GM12872 (cell line): ENCODE data around the gene IP6K1.

Experiments
- TF ChIP-seq, protein P1 (sequence below): IDR thresholded peaks from 3 replicates; pipeline ENCODE4 v1.5.1; 2011; ENCODE audit warnings: low read depth, mild to moderate bottlenecking, low read length, moderate library complexity; ENCODE audit not compliant: insufficient read depth

The IP6K1 gene

DNA sequence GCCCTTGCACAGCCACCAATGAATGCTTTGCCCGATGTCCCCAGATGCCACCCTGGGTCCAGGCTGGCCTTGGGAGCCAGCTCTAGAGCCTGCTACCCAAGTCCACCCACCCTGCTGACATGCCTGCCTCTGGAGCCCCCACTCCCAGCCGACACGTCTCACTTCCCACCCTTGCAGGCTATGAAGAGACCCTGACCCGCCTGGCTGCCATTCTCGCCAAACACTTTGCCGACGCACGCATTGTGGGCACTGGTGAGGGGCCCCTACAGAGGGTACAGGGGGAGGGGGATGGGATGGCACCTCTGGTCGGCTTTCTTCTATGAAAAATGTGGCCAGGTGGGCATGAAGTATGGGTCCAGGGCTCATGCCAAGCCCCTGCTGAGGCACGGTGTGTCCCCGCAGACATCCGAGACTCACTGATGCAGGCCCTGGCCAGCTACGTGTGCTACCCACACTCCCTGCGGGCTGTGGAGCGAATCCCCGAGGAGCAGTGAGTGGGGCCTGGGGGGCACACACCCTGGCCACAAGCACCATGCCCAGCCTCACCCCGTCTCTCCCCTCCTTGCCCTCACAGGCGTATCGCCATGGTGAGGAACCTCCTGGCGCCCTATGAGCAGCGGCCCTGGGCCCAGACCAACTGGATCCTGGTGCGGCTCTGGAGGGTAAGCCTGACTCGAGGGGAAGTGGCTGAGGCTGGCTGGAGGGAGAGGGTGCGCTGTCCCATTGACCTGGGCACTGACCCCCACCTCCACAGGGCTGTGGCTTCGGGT, 72.8 kb downstream of the IP6K1 start:
- TF ChIP-seq, protein P1, sequence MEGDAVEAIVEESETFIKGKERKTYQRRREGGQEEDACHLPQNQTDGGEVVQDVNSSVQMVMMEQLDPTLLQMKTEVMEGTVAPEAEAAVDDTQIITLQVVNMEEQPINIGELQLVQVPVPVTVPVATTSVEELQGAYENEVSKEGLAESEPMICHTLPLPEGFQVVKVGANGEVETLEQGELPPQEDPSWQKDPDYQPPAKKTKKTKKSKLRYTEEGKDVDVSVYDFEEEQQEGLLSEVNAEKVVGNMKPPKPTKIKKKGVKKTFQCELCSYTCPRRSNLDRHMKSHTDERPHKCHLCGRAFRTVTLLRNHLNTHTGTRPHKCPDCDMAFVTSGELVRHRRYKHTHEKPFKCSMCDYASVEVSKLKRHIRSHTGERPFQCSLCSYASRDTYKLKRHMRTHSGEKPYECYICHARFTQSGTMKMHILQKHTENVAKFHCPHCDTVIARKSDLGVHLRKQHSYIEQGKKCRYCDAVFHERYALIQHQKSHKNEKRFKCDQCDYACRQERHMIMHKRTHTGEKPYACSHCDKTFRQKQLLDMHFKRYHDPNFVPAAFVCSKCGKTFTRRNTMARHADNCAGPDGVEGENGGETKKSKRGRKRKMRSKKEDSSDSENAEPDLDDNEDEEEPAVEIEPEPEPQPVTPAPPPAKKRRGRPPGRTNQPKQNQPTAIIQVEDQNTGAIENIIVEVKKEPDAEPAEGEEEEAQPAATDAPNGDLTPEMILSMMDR = no peak

DNA sequence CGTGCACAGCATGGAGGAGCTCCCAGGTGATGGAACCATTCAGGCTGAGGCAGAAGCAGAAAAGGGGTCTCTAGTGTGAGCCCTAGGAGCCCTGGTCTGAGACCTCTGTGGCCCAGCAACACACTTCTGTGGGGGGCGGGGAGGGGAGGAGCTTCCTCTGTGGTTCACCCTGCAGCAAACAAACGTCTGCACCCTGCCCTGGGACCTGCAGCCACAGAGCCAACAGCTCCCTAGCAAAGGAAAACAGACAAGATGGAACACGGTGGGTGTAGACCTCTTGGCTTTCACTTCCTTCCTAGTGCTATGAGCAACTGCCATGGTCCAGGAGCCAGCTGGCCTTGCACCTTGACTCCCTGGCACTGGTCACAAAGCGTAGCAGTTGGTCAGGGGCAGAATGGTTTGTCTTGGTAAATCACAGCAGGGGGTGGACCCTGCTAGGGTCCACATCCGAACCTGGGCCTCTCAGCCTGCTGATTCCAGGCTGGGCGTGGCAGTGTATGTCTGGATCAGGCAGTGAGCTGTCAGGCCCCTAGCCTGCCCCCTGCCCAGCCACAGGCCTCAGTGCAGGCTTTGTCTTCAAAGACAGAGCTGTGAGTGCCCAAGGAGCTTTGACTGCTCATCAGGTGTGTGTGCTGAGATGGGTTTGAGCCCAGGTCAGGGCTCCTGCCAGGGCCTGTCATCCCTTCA, 73.6 kb downstream of the IP6K1 start:
- TF ChIP-seq, protein P1 = no peak

DNA sequence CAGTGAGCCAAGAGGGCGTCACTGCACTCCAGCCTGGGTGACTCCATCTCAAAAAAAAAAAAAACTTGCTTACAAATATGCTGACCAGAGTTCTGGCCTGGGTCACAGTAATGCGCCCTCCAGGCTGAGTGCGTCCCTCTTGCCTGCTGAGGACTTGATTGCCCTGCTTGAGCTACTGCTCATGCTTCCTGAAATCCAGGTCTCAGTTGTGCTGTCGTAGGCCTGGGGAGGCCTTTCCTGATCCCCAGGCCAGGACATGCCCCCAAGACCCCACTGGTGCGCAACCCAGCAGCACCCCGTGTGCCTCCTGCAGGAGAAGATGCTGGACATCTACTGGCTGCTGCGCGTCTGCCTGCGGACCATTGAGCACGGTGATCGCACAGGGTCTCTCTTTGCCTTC, 74.2 kb downstream of the IP6K1 start:
- TF ChIP-seq, protein P1 = no peak

DNA sequence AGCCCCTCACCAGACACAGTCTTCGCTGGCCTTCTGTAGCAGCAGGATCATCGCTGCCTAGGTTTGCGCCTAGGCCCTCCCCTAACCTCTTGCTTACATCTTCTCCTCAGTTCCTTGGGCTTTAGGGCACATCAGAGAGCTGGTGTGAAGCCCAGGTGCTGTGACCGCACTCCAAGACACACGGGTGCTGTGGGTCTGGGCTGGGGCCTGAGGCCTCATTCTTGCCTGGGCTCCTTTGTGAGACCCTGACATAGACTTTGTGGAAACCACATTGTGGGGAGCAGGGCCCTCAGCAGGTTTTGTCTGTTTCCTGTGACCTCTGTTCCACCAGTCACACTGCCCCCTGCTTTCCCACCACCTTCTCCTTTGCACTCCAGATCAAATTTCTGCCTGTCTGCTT, 74.9 kb downstream of the IP6K1 start:
- TF ChIP-seq, protein P1 = no peak

DNA sequence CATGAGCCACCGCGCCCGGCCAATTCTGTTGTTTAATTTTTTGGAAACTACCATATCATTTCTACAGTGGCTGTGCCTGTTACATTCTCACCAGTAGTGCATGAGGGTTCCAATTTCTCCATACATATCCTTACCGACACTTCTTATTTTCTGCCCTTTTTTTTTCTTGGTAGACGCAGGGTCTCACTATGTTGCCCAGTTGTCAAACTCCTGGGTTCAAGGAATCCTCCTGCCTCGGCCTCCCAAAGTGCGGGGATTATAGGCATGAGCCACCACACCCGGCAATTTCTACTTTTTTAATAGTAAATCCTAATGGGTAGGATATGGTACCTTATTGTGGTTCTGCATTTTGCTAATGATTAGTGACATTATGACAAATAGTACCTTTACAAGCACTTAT, 76.5 kb downstream of the IP6K1 start:
- TF ChIP-seq, protein P1 = no peak

DNA sequence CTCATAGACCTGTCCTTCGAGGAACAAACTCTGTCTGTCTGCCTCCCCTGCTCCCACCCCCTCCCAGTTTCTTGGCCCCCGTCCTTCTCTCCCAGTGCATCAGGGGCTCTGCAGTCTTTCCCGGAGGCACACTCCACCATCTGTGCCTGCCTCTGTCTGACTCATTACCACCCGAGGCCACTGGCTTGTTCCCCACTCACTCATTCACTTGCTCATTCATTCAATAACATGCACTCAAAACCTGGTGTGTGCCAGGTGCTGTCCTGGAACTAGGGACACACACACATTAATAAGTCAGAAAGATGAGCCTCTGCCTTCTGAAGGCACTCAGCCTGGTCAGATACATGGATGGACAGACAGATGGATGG, 79.2 kb downstream of the IP6K1 start:
- TF ChIP-seq, protein P1 = no peak

DNA sequence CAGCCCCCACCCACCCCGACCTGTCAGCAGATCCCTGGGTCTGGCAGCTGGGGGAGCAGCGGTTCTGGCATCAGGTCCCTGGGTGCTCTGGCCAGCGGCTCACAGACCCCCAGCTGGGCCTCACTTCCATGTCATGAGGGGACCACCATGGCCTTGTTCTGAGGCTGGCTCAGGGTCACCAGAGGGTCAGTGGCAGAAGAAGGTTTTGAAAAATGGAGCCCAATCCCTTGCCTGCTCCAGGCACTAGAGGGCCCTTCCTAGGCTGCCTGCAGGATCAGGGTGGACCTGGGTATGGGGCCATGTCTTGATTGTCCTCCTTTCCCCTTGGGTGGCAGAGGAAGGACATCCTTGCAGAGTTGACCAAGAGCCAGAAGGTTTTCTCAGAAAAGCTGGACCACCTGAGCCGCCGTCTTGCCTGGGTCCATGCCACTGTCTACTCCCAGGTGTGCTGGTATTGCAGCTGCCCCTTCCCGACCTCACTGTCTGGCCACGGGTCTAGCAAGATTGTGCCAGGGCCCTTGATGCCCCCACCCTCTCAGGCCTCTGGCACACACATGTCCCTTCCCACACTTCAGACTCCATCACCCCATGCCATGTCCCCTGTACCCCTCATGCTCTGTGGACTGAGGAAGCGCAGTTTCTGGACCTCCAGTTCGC, 79.8 kb downstream of the IP6K1 start:
- TF ChIP-seq, protein P1 = no peak
